Measurements from ENCODE around the gene PLEKHA5. TPM values are rescaled to one million over a fixed set of nuclear protein-coding genes. Genes with fewer than 3 reads are reported as not detected.

Gene PLEKHA5
- total RNA-seq, 4 donors from 2014 or later, result 12.6 to 195 (median 49.6) TPM

DNA sequence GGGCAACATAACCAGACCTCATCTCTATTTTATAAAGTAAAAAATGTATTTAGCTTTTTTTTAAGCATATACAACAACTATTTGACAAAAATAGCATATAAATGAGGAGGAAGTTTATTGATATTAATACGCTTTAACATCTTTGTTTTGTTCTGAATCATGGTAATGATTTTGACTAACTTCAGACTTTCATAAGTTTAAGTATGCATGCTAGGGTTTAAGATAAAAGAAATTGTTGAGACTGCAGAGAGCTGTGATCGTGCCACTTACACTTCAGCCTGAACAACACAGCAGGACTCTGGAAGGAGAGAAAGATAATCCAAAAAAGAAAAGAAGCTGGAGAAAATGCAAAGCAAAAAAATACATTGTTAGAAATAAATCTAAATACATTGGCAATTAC, 221.8 kb downstream of the PLEKHA5 start:
- no peak for DNase-seq
- Histone ChIP-seq H3K27me3 (no peaks in the 10 kb centered on the region), H3K4me3 (no peak overlapping the region), H3K4me1 (no peaks in the 10 kb centered on the region), H3K9me3 (peaks cover 0 to 10% of the 10 kb centered on the region in 2 donors), H3K36me3 (peaks cover 0 to 3% of the 10 kb centered on the region in 2 donors), H3K27ac (no peak overlapping the region)
- intact Hi-C loops (cut with DNase I; ENCODE audit: low total_unique reads), result no loop called here
- TF ChIP-seq POLR2A (IDR thresholded peaks at IDR 0.05), result no peak
- TF ChIP-seq, protein P1, sequence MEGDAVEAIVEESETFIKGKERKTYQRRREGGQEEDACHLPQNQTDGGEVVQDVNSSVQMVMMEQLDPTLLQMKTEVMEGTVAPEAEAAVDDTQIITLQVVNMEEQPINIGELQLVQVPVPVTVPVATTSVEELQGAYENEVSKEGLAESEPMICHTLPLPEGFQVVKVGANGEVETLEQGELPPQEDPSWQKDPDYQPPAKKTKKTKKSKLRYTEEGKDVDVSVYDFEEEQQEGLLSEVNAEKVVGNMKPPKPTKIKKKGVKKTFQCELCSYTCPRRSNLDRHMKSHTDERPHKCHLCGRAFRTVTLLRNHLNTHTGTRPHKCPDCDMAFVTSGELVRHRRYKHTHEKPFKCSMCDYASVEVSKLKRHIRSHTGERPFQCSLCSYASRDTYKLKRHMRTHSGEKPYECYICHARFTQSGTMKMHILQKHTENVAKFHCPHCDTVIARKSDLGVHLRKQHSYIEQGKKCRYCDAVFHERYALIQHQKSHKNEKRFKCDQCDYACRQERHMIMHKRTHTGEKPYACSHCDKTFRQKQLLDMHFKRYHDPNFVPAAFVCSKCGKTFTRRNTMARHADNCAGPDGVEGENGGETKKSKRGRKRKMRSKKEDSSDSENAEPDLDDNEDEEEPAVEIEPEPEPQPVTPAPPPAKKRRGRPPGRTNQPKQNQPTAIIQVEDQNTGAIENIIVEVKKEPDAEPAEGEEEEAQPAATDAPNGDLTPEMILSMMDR (IDR thresholded peaks at IDR 0.05), result no peak

DNA sequence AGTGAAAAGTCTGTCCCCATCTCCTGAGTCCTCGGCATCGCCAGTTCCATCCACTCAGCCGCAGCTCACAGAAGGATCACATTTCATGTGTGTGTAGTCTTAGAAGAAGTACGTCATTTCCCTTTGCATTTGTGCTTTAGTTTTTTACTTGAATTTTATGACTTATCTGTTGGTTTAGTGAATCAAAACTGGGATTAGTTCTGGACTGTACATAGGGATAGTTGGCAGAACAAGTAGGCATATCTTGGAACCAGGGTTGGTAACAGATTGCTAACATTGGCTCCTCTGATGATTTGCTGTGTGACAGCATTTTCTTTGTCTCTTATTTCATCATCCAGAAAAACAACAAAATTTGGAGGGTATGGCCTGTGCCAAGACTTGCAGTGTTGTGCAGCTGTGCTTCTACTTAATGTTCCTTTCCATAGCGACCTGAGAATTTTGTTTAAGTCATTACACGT, 240.2 kb downstream of the PLEKHA5 start:
- no peak for TF ChIP-seq POLR2A (IDR thresholded peaks at IDR 0.05)
- TF ChIP-seq, protein P1 (IDR thresholded peaks at IDR 0.05), result no peak
- Histone ChIP-seq H3K36me3 (no peaks in the 10 kb centered on the region), H3K4me1 (no peaks in the 10 kb centered on the region), H3K9me3 (no peaks in the 10 kb centered on the region), H3K4me3 (no peak overlapping the region), H3K27me3 (no peaks in the 10 kb centered on the region), H3K27ac (no peak overlapping the region)
- DNase-seq, result no peak
- intact Hi-C loops (cut with DNase I; ENCODE audit: low total_unique reads), result no loop called here

DNA sequence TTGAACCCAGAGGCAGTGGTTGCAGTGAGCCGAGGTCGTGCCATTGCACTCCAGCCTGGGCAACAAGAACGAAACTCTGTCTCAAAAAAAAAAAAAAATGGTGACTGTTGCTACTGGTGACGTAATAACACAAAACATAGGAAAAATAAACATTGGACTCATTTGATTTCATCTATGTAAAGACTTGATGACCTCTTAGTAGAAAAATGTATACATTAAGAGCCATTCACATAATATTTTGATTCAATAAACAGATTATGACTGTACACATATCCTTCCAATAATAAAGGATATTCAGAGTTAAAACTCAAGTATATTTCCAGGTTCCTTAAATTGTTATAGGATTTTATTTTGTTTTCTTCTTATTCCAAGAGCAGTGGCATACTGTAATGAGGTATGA, 244.1 kb downstream of the PLEKHA5 start:
- H3K27ac ChIP-seq, result no peak overlapping the region
- no peaks in the 10 kb centered on the region for H3K36me3 ChIP-seq
- intact Hi-C loops (cut with DNase I; ENCODE audit: low total_unique reads), result no loop called here
- no peak for DNase-seq
- no peaks in the 10 kb centered on the region for H3K4me1 ChIP-seq
- TF ChIP-seq POLR2A (IDR thresholded peaks at IDR 0.05), result no peak
- TF ChIP-seq, protein P1 (IDR thresholded peaks at IDR 0.05), result no peak
- no peaks in the 10 kb centered on the region for H3K9me3 ChIP-seq
- H3K4me3 ChIP-seq, result no peak overlapping the region
- H3K27me3 ChIP-seq, result no peaks in the 10 kb centered on the region

DNA sequence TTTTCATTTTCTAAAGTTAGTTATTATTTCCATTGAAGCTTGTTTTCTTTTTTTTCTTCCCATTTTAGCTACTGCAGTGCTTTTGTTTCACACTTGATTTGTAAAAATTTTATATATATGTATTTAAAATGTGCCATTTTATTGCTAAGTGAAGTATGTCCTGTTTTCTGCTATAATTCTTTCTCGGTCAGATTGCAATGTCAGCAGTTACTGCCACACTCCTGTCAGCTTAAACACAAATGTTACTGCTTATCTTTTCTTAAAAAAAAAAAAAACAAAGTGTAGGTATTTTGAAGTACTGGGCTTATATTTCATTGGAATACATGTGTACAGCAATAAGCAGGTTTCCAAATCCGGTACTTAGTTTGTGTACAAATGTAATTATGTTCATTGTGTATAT, 246.4 kb downstream of the PLEKHA5 start:
- H3K27me3 ChIP-seq, result no peaks in the 10 kb centered on the region
- no peak overlapping the region for H3K27ac ChIP-seq
- no peak overlapping the region for H3K4me3 ChIP-seq
- H3K36me3 ChIP-seq, result no peaks in the 10 kb centered on the region
- H3K9me3 ChIP-seq, result no peaks in the 10 kb centered on the region
- no peaks in the 10 kb centered on the region for H3K4me1 ChIP-seq
- DNase-seq, result no peak
- TF ChIP-seq, protein P1 (IDR thresholded peaks at IDR 0.05), result no peak
- TF ChIP-seq POLR2A (IDR thresholded peaks at IDR 0.05), result no peak
- intact Hi-C loops (cut with DNase I; ENCODE audit: low total_unique reads), result no loop called here

GRCh38 chr12:19376691-19377090, 247.2 kb downstream of the PLEKHA5 start:
- H3K27me3 ChIP-seq, result no peaks in the 10 kb centered on the region
- TF ChIP-seq POLR2A (IDR thresholded peaks at IDR 0.05), result no peak
- TF ChIP-seq, protein P1 (IDR thresholded peaks at IDR 0.05), result no peak
- no peaks in the 10 kb centered on the region for H3K4me1 ChIP-seq
- H3K4me3 ChIP-seq, result no peak overlapping the region
- H3K9me3 ChIP-seq, result no peaks in the 10 kb centered on the region
- H3K27ac ChIP-seq, result no peak overlapping the region
- intact Hi-C loops (cut with DNase I; ENCODE audit: low total_unique reads), result no loop called here
- DNase-seq, result no peak
- H3K36me3 ChIP-seq, result no peaks in the 10 kb centered on the region
